Stimulated activated CD8-positive, alpha-beta memory T cell treated with anti-CD3 and anti-CD28 coated beads, Interleukin-4, amount 100 ng/mL, for 4 hours (primary cell): Measurements from ENCODE around the gene CCDC63.
"Not testable (repeated sequence)": the region's sequence is repeated elsewhere in the genome, so short reads cannot be mapped to it uniquely, and the experiment has no call there.

Source experiments
- DNase-seq, 2 donors: peaks; one replicate each; pipeline ENCODE4 v3.0.0-alpha.2; 2020; ENCODE audit warnings: low read depth in 2 of 2, low spot score in 1 of 2

CCDC63 gene

DNA sequence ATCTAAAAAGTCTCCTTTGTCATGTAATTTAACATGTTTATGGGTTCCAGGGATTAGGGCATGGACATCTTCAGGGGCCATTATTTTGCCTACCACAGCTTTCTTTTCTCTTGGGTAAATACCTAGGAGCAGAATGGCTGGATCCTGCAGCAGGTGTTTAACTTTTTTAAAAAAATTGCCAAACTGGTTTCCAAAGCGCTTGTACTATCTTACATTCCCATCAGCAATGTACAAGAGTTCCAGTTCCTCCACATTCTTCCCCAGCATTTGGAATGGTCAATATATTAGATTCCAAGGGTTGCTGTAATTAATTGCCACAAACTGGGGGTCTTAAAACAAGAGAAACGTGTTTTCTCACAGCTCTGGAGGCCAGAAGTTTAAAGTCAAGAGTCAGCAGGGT, 101.3 kb downstream of the CCDC63 start:
- DNase-seq = no peak

DNA sequence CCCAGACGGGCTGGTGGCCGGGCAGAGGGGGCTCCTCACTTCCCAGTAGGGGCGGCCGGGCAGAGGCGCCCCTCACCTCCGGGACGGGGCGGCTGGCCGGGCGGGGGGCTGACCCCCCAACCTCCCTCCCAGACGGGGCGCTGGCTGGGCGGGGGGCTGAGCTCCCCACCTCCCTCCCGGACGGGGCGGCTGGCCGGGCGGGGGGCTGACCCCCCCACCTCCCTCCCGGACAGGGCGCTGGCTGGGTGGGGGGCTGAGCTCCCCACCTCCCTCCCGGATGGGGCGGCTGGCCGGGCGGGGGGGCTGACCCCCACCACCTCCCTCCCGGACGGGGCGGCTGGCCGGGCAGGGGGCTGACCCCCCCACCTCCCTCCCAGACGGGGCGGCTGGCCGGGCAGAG, 103.7 kb downstream of the CCDC63 start:
- DNase-seq = not testable (repeated sequence)

DNA sequence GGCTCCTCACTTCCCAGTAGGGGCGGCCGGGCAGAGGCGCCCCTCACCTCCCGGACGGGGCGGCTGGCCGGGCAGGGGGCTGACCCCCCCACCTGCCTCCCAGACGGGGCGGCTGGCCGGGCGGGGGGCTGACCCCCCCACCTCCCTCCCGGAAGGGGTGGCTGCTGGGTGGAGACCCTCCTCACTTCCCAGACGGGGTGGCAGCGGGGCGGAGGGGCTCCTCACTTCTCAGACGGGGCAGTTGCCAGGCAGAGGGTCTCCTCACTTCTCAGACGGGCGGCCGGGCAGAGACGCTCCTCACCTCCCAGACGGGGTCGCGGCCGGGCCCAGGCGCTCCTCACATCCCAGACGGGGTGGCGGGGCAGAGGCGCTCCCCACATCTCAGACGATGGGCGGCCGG, 104.1 kb downstream of the CCDC63 start:
- not testable (repeated sequence) for DNase-seq
